Fibroblast of pulmonary artery (primary cell): Measurements from ENCODE around the gene GFRA1.

ENCODE experiments used
- DNase-seq: peaks from one replicate; pipeline ENCODE4 v3.0.0-alpha.2; 2010; ENCODE audit warnings: low read depth
- H3K4me3 ChIP-seq: replicated peaks from 2 replicates; pipeline ENCODE4 v1.5.1; 2011; ENCODE audit warnings: low read depth, mild to moderate bottlenecking, control low read depth, low read length, moderate library complexity
- CTCF ChIP-seq: IDR thresholded peaks from 2 replicates; pipeline ENCODE4 v1.5.1; 2011; ENCODE audit warnings: mild to moderate bottlenecking, control low read depth, low read length, inconsistent platforms; ENCODE audit errors: missing control alignments

The GFRA1 gene

GRCh38 chr10:116093031-116093430 is 180.0 kb downstream of the GFRA1 start:
- no peak for TF ChIP-seq CTCF
- no peak overlapping the region for H3K4me3 ChIP-seq
- DNase-seq = no peak

GRCh38 chr10:116088985-116089384 is 184.0 kb downstream of the GFRA1 start:
- H3K4me3 ChIP-seq = no peak overlapping the region
- DNase-seq = no peak
- TF ChIP-seq CTCF = no peak

- H3K4me3 ChIP-seq = no peak overlapping the region
- no peak for DNase-seq
- TF ChIP-seq CTCF = no peak
These were observed 187.7 kb downstream of the GFRA1 start for GRCh38 chr10:116085323-116085722.

GRCh38 chr10:116084161-116084560 is 188.8 kb downstream of the GFRA1 start:
- no peak for TF ChIP-seq CTCF
- H3K4me3 ChIP-seq = no peak overlapping the region
- DNase-seq = no peak

GRCh38 chr10:116083226-116083762 is 189.7 kb downstream of the GFRA1 start:
- no peak for TF ChIP-seq CTCF
- no peak for DNase-seq
- H3K4me3 ChIP-seq = no peak overlapping the region

- no peak for TF ChIP-seq CTCF
- H3K4me3 ChIP-seq = no peak overlapping the region
- no peak for DNase-seq
These were observed 190.2 kb downstream of the GFRA1 start for GRCh38 chr10:116082762-116083161.

GRCh38 chr10:116082206-116082605 is 190.8 kb downstream of the GFRA1 start:
- DNase-seq = no peak
- TF ChIP-seq CTCF = no peak
- H3K4me3 ChIP-seq = no peak overlapping the region
